A673 (cell line): ENCODE results near the gene CABP4. TPM values are rescaled to one million over a fixed set of nuclear protein-coding genes. Genes with fewer than 3 reads are reported as not detected.

Source experiments
- BruUV-seq: library from RNA; stranded (reverse); fragments of 400-500 nt; replicated peaks from 2 replicates; lab custom pipeline; 2021; lab: Mats Ljungman, UMichigan
- CTCF ChIA-PET: fragments of 300-600 bp; sonication (Branson Sonifier 250); formaldehyde crosslinking; loops from one replicate; lab custom pipeline; 2022; ENCODE audit warnings: antibody characterized with exemption; lab: Charles Lee
- POLR2A ChIA-PET: fragments of 300-600 bp; sonication (Branson Sonifier 250); formaldehyde crosslinking; loops from one replicate; lab custom pipeline; 2022; ENCODE audit warnings: antibody characterized with exemption; ENCODE audit not compliant: low non-redundant PET; lab: Charles Lee
- DNase-seq: peaks from one replicate; pipeline ENCODE4 v3.0.0-alpha.2; 2015; ENCODE audit warnings: low spot score
- H3K27ac ChIP-seq: fragments of 200-600 bp; sonication (generic); 2 replicates; pipeline ENCODE4 v1.5.1; 2016; ENCODE audit warnings: mixed run types, low read depth, mild to moderate bottlenecking, mixed read lengths, antibody characterized with exemption, low read length; ENCODE audit not compliant: poor library complexity, severe bottlenecking
- H3K27me3 ChIP-seq: fragments of 200-600 bp; sonication (generic); replicated peaks from 2 replicates; pipeline ENCODE4 v1.6.1; 2017; ENCODE audit warnings: mixed run types, low read depth, mild to moderate bottlenecking, mixed read lengths, antibody characterized with exemption, low read length; ENCODE audit not compliant: insufficient read depth, poor library complexity
- H3K36me3 ChIP-seq: fragments of 200-600 bp; sonication (generic); 2 replicates; pipeline ENCODE4 v1.6.1; 2016; ENCODE audit warnings: mixed run types, mild to moderate bottlenecking, mixed read lengths, antibody characterized with exemption, low read length; ENCODE audit not compliant: insufficient read depth, poor library complexity, severe bottlenecking
- H3K4me1 ChIP-seq: fragments of 200-600 bp; sonication (generic); 2 replicates; pipeline ENCODE4 v1.6.1; 2017; ENCODE audit warnings: mixed run types, mild to moderate bottlenecking, mixed read lengths, antibody characterized with exemption, low read length; ENCODE audit not compliant: insufficient read depth, poor library complexity, severe bottlenecking
- H3K4me3 ChIP-seq: fragments of 200-600 bp; sonication (generic); 2 replicates; pipeline ENCODE4 v1.5.1; 2016; ENCODE audit warnings: low read depth, mixed run types, mild to moderate bottlenecking, mixed read lengths, low read length; ENCODE audit not compliant: poor library complexity, severe bottlenecking
- H3K9me3 ChIP-seq: fragments of 200-600 bp; sonication (generic); 2 replicates; pipeline ENCODE4 v1.6.1; 2016; ENCODE audit warnings: mixed run types, low read depth, mild to moderate bottlenecking, mixed read lengths, antibody characterized with exemption, low read length; ENCODE audit not compliant: poor library complexity, severe bottlenecking
- CTCF ChIP-seq: fragments of 300-800, 200-600 bp; sonication (generic); conservative IDR thresholded peaks from 2 replicates; pipeline ENCODE4 v1.5.1; 2017; ENCODE audit warnings: low read depth, mild to moderate bottlenecking, antibody characterized with exemption, low read length, moderate library complexity, mixed read lengths
- EZH2 ChIP-seq: fragments of 200-600 bp; sonication (generic); IDR thresholded peaks from 2 replicates; pipeline ENCODE4 v1.6.1; 2017; ENCODE audit warnings: borderline replicate concordance, low read depth, mild to moderate bottlenecking, mixed read lengths, antibody characterized with exemption, low read length; ENCODE audit not compliant: poor library complexity, severe bottlenecking
- intact Hi-C: fragments of 100-400 bp; cut with micrococcal nuclease; formaldehyde crosslinking; loops from one replicate; pipeline ENCODE4 v1.10.0; 2022; ENCODE audit not compliant: unreplicated experiment
- total RNA-seq: library from RNA; stranded (reverse); gene quantifications from 2 replicates; pipeline ENCODE4 v1.2.3, GENCODE V29; 2021

Gene CABP4
- total RNA-seq, 1 experiment from 2014 or later = not detected

DNA sequence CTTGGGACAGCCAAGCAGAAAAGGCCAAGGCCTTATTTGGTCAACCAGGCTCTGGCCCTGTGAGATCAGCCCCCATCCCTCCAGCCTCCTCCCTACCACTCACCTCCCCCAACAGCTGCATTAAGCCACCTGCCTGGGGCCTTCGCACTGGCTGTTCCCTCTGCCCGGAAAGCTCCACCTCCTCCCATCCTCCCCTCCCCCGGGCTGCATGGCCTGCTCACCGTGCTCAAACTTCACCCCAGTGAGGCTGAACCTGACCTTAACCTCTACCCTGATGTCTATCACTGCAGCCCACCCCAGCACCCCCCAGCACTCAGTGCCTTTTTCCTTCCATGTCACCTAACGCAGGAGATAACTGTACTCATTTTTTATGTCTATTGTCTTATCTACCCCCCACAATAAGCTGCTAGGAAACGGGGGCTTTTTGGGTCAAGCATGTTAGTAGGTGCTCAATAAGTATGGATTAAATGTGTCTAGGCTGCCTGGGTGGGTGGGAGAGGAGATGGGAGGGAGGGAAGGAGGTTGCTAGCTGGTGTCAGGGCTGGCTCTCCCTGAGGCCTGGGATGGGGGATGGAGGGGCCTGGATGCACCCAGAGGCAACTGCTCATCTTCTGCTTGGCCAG, 18.6 kb upstream of the CABP4 start:
- no peaks in the 10 kb centered on the region for H3K9me3 ChIP-seq
- intact Hi-C loops = no loop called here
- no peaks in the 10 kb centered on the region for H3K4me1 ChIP-seq
- H3K4me3 ChIP-seq = no peak overlapping the region
- TF ChIP-seq EZH2 (no peak), CTCF (no peak)
- H3K27me3 ChIP-seq = no peaks in the 10 kb centered on the region
- ChIA-PET POLR2A (no interaction called here), CTCF (no interaction called here)
- DNase-seq = no peak
- no TSS peak for BruUV-seq
- peaks cover 39% of the 10 kb centered on the region for H3K36me3 ChIP-seq
- H3K27ac ChIP-seq = no peak overlapping the region

DNA sequence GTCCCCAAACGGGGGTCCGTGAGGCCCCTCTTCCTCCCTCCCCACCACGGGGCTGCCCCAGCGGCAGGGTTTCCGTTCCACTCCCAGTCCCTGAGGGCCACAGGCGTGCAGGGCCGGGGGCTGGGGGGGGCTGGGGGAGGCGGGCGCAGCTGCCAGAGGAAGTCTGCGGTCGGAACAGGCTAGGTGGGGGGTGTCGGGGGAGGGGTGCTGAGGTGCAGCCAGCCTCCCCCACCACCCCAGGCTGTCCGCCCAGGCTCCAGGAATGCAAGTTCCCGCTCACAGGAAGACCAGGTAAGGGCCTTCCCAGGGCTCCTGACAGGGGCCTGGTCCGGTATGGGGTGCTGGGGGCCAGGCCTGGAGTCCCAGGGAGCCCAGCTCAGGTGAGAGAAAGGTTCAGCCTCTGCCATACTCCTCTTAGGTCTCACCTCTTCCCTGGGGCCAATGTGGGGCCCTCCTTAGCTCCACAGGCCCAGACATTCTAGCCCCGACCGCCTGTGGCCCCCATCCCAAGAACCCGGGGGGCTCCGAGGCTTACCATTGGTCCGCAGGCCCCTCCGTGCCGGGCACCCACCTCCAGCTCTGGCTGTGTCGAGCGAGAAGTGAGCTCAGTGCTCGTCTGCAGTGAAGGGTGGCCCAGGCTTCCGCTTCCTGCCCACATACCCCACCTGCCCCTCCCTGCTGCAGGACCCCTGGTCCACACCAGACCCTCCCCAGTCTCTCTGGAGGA, 17.9 kb upstream of the CABP4 start, which contains the start of gene PTPRCAP:
PTPRCAP (minus strand) TSS at position 601 of the 727 bp plus-strand sequence; CDS start at position 538, 63 bp downstream.
- no peak within 1 kb of the TSS for H3K27ac ChIP-seq
- no peak for TF ChIP-seq CTCF
- TF ChIP-seq EZH2 = no peak
- intact Hi-C loops = no loop called here
- no peak for DNase-seq
- BruUV-seq = no TSS peak
- ChIA-PET POLR2A (no interaction called here), CTCF (no interaction called here)
- peaks cover 39% of the 10 kb centered on the region for H3K36me3 ChIP-seq
- H3K4me3 ChIP-seq = no peak within 1 kb of the TSS
- no peaks in the 10 kb centered on the region for H3K4me1 ChIP-seq
- no peaks in the 10 kb centered on the region for H3K9me3 ChIP-seq
- no peaks in the 10 kb centered on the region for H3K27me3 ChIP-seq

GRCh38 chr11:67437809-67438157, 17.4 kb upstream of the CABP4 start:
- POLR2A ChIA-PET = no interaction called here
- no peak overlapping the region for H3K27ac ChIP-seq

More at GRCh38 chr11:67437809-67438157, 17.4 kb upstream of the CABP4 start:
- DNase-seq = no peak
- peaks cover 36% of the 10 kb centered on the region for H3K36me3 ChIP-seq
- no peaks in the 10 kb centered on the region for H3K4me1 ChIP-seq
- H3K4me3 ChIP-seq = no peak overlapping the region
- CTCF ChIA-PET = no interaction called here
- no TSS peak for BruUV-seq
- no peaks in the 10 kb centered on the region for H3K27me3 ChIP-seq
- intact Hi-C loops = no loop called here
- no peaks in the 10 kb centered on the region for H3K9me3 ChIP-seq
- TF ChIP-seq EZH2 (no peak), CTCF (no peak)
